ENCODE measurements around the gene BRCC3. TPM values are rescaled to one million over a fixed set of nuclear protein-coding genes. Genes with fewer than 3 reads are reported as not detected.

Gene BRCC3
- total RNA-seq, 4 donors from 2014 or later = 8.4 to 11.0 (median 10.2) TPM

DNA sequence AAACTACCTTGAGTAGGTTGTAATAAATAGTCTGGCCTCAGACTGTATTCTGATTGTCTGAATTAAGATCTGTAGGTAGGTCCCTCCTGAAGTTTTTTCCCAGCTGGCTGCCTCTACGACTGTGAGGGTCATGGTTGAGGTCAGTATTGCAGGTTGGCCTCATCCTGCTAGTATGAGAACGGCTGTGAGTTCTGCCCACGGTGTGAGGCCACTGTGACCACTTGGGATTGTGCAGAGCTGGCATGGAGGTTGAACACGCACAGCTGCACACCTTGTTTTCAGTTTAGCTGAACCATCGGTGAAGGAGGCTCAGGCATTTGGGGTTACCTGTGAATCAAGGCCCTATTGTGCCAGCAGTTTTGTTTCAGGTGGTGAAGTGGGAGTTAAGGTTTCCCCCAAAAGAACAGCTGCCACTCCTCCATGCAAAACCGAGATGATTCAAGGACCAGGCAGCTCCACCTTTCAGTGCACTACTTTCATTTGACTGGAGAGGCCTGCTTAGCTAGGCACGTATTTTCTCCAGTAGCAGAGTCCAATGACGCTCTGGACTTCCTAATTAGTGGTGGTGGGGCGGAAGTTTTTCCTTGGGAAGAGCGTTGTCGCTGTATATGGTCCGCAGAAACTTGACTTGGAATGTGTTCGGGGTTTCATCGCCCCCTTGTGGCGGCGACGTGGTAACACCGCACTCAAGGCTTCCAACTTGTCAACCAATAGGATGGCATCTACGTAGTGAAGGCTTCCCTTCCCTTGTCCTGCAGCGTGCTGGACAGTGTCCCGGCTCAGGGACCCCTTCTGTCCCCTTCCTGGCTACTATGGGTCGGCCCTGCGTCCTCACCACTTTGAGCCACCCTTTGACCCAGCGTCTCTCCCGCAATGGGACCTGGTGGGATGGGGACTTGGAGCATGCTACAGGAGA is 14.2 kb upstream of the BRCC3 start:
- no peak for DNase-seq (ENCODE audit: low spot score)
- ATAC-seq (ENCODE audit: low FRiP score) = peak; percentile 64
- TF ChIP-seq, protein P1, sequence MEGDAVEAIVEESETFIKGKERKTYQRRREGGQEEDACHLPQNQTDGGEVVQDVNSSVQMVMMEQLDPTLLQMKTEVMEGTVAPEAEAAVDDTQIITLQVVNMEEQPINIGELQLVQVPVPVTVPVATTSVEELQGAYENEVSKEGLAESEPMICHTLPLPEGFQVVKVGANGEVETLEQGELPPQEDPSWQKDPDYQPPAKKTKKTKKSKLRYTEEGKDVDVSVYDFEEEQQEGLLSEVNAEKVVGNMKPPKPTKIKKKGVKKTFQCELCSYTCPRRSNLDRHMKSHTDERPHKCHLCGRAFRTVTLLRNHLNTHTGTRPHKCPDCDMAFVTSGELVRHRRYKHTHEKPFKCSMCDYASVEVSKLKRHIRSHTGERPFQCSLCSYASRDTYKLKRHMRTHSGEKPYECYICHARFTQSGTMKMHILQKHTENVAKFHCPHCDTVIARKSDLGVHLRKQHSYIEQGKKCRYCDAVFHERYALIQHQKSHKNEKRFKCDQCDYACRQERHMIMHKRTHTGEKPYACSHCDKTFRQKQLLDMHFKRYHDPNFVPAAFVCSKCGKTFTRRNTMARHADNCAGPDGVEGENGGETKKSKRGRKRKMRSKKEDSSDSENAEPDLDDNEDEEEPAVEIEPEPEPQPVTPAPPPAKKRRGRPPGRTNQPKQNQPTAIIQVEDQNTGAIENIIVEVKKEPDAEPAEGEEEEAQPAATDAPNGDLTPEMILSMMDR (IDR thresholded peaks at IDR 0.05) = peak in 1 of 3 donors; percentile 56

DNA sequence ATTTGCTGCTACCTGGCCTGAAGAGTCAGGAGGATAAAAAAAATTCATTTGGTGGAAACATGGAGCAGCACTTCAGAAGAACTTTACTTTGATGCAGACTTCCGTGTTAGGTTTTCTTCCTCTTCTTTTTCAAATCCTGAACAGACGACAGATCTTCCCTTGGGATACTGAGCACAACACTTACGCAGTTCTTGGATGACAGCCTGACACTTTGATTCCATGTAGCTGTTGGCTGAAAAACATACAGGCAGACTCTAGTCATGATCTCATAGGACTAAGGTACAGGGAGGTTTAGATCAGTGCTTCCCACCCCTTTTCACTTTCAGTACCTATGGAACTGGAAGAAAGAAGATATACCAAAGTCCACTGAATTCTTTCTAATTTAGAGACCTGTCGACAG is 9.5 kb upstream of the BRCC3 start:
- TF ChIP-seq, protein P1 (IDR thresholded peaks at IDR 0.05) = no peak
- no peak for ATAC-seq (ENCODE audit: low FRiP score)
- no peak for DNase-seq (ENCODE audit: low spot score)

DNA sequence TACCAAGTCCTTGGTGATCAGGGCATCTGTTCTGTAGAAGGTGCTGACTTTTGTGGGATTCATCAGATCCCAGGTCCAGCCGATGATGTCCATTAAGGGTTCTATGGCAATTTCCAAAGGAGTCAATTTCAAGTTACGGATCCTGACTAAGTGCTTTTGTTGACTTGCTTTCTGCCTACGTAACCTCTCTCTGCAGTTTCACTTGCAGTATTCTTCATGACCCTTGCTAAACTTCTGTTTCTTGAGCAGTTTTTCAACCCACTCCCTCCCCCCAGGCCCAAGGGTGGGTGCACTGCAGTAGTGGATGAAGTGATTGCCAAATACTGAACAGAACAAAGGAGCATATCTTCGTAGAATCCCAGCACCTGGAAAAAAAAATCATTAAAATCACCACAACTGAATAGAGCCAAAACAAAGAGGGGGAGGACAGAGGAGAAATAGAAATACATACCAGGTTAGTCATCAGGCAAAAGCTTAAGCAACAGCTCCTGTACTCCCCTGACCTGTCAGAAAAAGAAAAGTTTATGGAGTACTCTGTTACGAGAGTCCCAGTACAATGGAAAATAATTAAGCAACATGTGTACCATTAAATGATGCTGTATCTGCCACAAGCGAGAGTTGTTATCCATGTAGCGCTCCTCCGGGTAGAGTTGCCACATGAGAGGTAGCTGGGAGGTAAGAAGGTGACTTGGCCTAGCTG is 6.1 kb upstream of the BRCC3 start:
- DNase-seq (ENCODE audit: low spot score) (no peak), ATAC-seq (ENCODE audit: low FRiP score) (peak; percentile 83)
- TF ChIP-seq, protein P1 (IDR thresholded peaks at IDR 0.05) = no peak

DNA sequence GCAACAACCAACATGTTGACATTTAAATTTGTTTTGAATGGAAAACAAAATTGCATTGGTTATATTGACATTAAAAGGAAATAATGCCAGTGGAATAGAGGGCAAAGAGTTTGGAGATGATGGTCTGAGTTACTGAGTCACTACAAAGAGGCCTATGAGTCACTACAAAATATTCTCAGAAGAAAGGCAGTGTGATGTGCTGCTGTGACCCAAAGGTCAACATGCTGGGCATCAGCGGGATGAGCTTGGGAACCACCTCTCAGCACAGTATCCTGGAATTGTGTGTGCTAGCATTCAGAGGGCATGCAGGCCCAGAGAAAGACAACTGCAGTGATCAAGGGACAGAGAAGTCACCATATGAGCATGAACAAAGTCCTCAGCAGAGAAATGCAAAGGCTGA is 3.1 kb upstream of the BRCC3 start:
- no peak for ATAC-seq (ENCODE audit: low FRiP score)
- DNase-seq (ENCODE audit: low spot score) = no peak
- TF ChIP-seq, protein P1 (IDR thresholded peaks at IDR 0.05) = no peak

DNA sequence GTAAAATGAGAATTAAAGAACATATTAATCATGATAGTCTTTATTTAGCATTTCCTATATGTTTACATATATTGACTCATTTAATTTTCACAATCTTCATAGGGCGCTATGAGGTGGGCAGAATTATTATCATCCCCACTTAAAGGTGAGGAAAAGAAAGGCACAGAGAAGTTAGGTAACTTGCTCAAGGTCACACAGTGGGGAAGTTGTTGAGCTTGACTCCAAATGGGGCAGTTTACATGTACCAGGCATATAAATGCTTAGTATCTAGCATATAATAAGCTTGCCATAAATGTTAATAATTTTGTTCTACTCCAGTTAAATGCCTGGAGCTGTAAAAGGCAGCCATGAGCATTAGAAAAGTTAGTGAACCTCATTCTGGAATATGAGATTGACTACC is 1.9 kb upstream of the BRCC3 start:
- TF ChIP-seq, protein P1 (IDR thresholded peaks at IDR 0.05) = no peak
- DNase-seq (ENCODE audit: low spot score) (no peak), ATAC-seq (ENCODE audit: low FRiP score) (no peak)

DNA sequence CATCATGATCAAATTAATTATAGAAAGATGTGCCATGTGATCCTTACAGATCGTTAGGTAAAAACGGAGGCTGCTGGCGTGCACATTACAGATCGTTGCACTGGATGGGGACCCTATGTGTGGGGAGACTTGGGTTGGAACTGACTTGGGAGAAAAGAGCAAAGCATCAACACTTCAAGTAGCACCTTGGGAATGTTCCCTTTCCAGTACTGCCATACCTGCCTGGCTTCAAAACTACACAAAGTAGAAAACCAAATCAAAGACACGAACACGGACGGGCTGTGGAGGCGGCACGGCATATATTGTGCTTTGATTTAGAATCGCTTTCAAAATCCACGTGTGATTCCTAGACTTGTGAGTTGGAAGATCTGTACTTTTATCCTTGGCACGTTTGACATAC is 1.3 kb upstream of the BRCC3 start:
- ATAC-seq (ENCODE audit: low FRiP score) (no peak), DNase-seq (ENCODE audit: low spot score) (no peak)
- TF ChIP-seq, protein P1 (IDR thresholded peaks at IDR 0.05) = no peak

Measured in omental fat pad (tissue), 4 donors.